Ovary (tissue), 3 donors: ENCODE data around the gene AIFM3.
A peak's percentile ranks its signal among the peaks of the same experiment; 100 is the strongest.

ENCODE experiments used
- EP300 ChIP-seq: sonication (generic); formaldehyde crosslinking; IDR thresholded peaks from one replicate; pipeline ENCODE4 v1.6.1; 2017; ENCODE audit warnings: antibody characterized with exemption
- POLR2A ChIP-seq: fragments of 450-650 bp; IDR thresholded peaks from one replicate; pipeline ENCODE4 v1.6.1; 2017; ENCODE audit warnings: antibody characterized with exemption, mild to moderate bottlenecking, moderate library complexity
- TF ChIP-seq, protein P1 (sequence below), 3 donors: fragments of 450-650 bp in 2 of 3; fragments of 200-600 bp in 1 of 3; IDR thresholded peaks; one replicate each; pipeline versions ENCODE4 v1.5.1 to v1.8.0; 2016 to 2022; ENCODE audit warnings: antibody characterized with exemption in 3 of 3, mild to moderate bottlenecking in 1 of 3
- donor health status: DM: no; HTN: no; CAD: no.

DNA sequence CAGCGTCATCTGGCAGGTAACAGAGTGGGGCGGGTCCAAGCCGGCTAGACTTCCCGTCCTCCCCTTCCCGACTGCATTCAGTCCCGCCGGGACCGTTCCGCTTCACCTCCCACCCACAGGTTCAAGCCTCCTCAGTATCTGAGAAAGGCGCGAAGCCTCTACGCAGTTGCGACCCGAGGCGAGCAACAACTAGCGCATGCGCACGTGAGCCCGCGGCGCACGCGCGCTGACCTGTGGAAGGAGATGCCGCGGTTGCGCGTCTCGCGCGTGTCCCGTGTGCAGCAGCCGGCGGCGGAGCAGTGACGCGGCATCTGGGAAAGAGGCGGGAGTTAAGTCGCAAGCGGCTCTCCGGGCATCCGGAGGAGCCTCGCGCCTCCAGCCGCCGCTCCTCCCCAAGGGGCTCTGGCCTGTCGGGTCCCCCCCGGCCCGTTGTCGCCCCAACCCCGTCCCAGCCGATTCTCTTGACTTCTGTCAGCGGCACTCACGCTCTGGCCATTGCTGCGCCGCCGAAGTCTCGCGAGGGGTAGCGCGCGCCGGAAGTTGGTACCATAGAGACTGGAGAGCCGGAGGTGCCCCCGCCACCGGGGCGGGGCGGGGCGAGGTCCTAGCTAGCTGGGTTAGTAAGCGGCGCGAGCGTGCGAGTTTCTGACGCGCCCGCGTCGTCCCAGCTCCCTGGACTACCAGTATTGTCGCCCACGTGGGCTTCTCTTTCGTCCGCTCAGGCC lies 34.7 kb downstream of the AIFM3 start, which contains the start of gene THAP7:
- TF ChIP-seq EP300 (no peak), POLR2A (peak; percentile 80)
- TF ChIP-seq, protein P1, sequence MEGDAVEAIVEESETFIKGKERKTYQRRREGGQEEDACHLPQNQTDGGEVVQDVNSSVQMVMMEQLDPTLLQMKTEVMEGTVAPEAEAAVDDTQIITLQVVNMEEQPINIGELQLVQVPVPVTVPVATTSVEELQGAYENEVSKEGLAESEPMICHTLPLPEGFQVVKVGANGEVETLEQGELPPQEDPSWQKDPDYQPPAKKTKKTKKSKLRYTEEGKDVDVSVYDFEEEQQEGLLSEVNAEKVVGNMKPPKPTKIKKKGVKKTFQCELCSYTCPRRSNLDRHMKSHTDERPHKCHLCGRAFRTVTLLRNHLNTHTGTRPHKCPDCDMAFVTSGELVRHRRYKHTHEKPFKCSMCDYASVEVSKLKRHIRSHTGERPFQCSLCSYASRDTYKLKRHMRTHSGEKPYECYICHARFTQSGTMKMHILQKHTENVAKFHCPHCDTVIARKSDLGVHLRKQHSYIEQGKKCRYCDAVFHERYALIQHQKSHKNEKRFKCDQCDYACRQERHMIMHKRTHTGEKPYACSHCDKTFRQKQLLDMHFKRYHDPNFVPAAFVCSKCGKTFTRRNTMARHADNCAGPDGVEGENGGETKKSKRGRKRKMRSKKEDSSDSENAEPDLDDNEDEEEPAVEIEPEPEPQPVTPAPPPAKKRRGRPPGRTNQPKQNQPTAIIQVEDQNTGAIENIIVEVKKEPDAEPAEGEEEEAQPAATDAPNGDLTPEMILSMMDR (IDR thresholded peaks at IDR 0.05): peak in 1 of 3 donors; percentile 5
